SK-N-SH treated with all-trans-retinoic acid at 6 μM for 48 hours (cell line): Measurements from ENCODE around the gene DNER.

Experiments
- ATAC-seq: fragments of 200-7000 bp; cut with Tn5 transposase; 3 replicates; pipeline ENCODE4 v1.9.1; 2020; ENCODE audit warnings: mild to moderate bottlenecking, moderate library complexity
- ARNTL ChIP-seq: fragments of 450-650 bp; formaldehyde crosslinking; IDR thresholded peaks from 2 replicates; pipeline ENCODE4 v1.5.0; 2020; ENCODE audit warnings: low read depth, mild to moderate bottlenecking, moderate library complexity, borderline replicate concordance
- BACH2 ChIP-seq: fragments of 250-450 bp; sonication (Bioruptor Pico); IDR thresholded peaks from 2 replicates; pipeline ENCODE4 v1.9.0; 2021; ENCODE audit warnings: mild to moderate bottlenecking, borderline replicate concordance
- CREB5 ChIP-seq: fragments of 250-450 bp; sonication (Bioruptor Pico); IDR thresholded peaks from 2 replicates; pipeline ENCODE4 v1.5.1; 2020; ENCODE audit warnings: low read depth, mild to moderate bottlenecking, moderate library complexity
- CSDC2 ChIP-seq: fragments of 250-450 bp; sonication (Bioruptor Pico); IDR thresholded peaks from 2 replicates; pipeline ENCODE4 v1.5.0; 2020; ENCODE audit warnings: mild to moderate bottlenecking, moderate library complexity
- CSRNP3 ChIP-seq: fragments of 250-450 bp; sonication (Bioruptor Pico); IDR thresholded peaks from 2 replicates; pipeline ENCODE4 v1.5.1; 2021; ENCODE audit warnings: mild to moderate bottlenecking, moderate library complexity
- ESRRG ChIP-seq: fragments of 250-450 bp; sonication (Bioruptor Pico); IDR thresholded peaks from 2 replicates; pipeline ENCODE4 v1.6.1; 2021; ENCODE audit warnings: mild to moderate bottlenecking
- GLIS3 ChIP-seq: fragments of 250-450 bp; sonication (Bioruptor Pico); IDR thresholded peaks from 2 replicates; pipeline ENCODE4 v1.5.0; 2020; ENCODE audit warnings: mild to moderate bottlenecking, moderate library complexity
- ISL1 ChIP-seq: fragments of 250-450 bp; sonication (Bioruptor Pico); IDR thresholded peaks from 2 replicates; pipeline ENCODE4 v2.1.2; 2022; ENCODE audit warnings: mild to moderate bottlenecking, moderate library complexity
- OSR1 ChIP-seq: fragments of 250-450 bp; sonication (Bioruptor Pico); IDR thresholded peaks from 2 replicates; pipeline ENCODE4 v1.8.0; 2022; ENCODE audit warnings: moderate library complexity, mild to moderate bottlenecking, inconsistent platforms
- PATZ1 ChIP-seq: fragments of 250-450 bp; sonication (Bioruptor Pico); IDR thresholded peaks from 2 replicates; pipeline ENCODE4 v1.8.0; 2020; ENCODE audit warnings: mild to moderate bottlenecking, moderate library complexity, borderline replicate concordance
- POU6F1 ChIP-seq: fragments of 250-450 bp; sonication (Bioruptor Pico); IDR thresholded peaks from 2 replicates; pipeline ENCODE4 v1.8.0; 2021; ENCODE audit warnings: low read depth, mild to moderate bottlenecking, moderate library complexity, borderline replicate concordance
- PPARA ChIP-seq: fragments of 250-450 bp; sonication (Bioruptor Pico); IDR thresholded peaks from 2 replicates; pipeline ENCODE4 v1.5.0; 2020; ENCODE audit warnings: mild to moderate bottlenecking, borderline replicate concordance
- RARB ChIP-seq: fragments of 250-450 bp; sonication (Bioruptor Pico); IDR thresholded peaks from 2 replicates; pipeline ENCODE4 v1.8.0; 2021; ENCODE audit warnings: mild to moderate bottlenecking, moderate library complexity
- SNAI2 ChIP-seq: fragments of 250-450 bp; sonication (Bioruptor Pico); IDR thresholded peaks from 2 replicates; pipeline ENCODE4 v1.5.0; 2020; ENCODE audit warnings: mild to moderate bottlenecking, moderate library complexity
- TOX ChIP-seq: fragments of 250-450 bp; sonication (Bioruptor Pico); IDR thresholded peaks from 2 replicates; pipeline ENCODE4 v1.8.0; 2021; ENCODE audit warnings: mild to moderate bottlenecking, moderate library complexity, borderline replicate concordance
- TSHZ2 ChIP-seq: fragments of 250-450 bp; sonication (Bioruptor Pico); IDR thresholded peaks from 2 replicates; pipeline ENCODE4 v1.5.0; 2020; ENCODE audit warnings: mild to moderate bottlenecking, moderate library complexity
- ZC3H10 ChIP-seq: fragments of 250-450 bp; sonication (Bioruptor Pico); IDR thresholded peaks from 2 replicates; pipeline ENCODE4 v1.5.1; 2021; ENCODE audit warnings: mild to moderate bottlenecking, moderate library complexity
- ZFP3 ChIP-seq: fragments of 250-450 bp; sonication (Bioruptor Pico); IDR thresholded peaks from 2 replicates; pipeline ENCODE4 v1.5.0; 2020; ENCODE audit warnings: mild to moderate bottlenecking, moderate library complexity
- ZFP30 ChIP-seq: fragments of 450-650 bp; formaldehyde crosslinking; IDR thresholded peaks from 2 replicates; pipeline ENCODE4 v1.5.0; 2022; ENCODE audit warnings: mild to moderate bottlenecking, moderate library complexity
- ZNF565 ChIP-seq: fragments of 450-650 bp; formaldehyde crosslinking; conservative IDR thresholded peaks from 2 replicates; pipeline ENCODE4 v1.5.0; 2020; ENCODE audit warnings: low read depth, mild to moderate bottlenecking, moderate library complexity
- ZNF70 ChIP-seq: fragments of 450-650 bp; formaldehyde crosslinking; IDR thresholded peaks from 2 replicates; pipeline ENCODE4 v1.5.0; 2020; ENCODE audit warnings: mild to moderate bottlenecking, moderate library complexity
- ZNF8 ChIP-seq: fragments of 450-650 bp; formaldehyde crosslinking; IDR thresholded peaks from 2 replicates; pipeline ENCODE4 v1.5.0; 2020; ENCODE audit warnings: mild to moderate bottlenecking, moderate library complexity

The DNER gene

GRCh38 chr2:229665158-229665557 lies 49.2 kb downstream of the DNER start:
- ATAC-seq = no peak
- TF ChIP-seq CREB5 (CRISPR knock-in tag) (no peak), CSRNP3 (CRISPR knock-in tag) (no peak), RARB (CRISPR knock-in tag) (no peak), GLIS3 (no peak), CSDC2 (no peak), ZNF70 (no peak), ZFP3 (CRISPR knock-in tag) (no peak), TSHZ2 (CRISPR knock-in tag) (no peak), ZC3H10 (no peak), POU6F1 (CRISPR knock-in tag) (no peak), ZNF8 (CRISPR knock-in tag) (no peak), ISL1 (CRISPR knock-in tag) (no peak), BACH2 (CRISPR knock-in tag) (no peak), OSR1 (CRISPR knock-in tag) (no peak), PPARA (CRISPR knock-in tag) (no peak), ARNTL (CRISPR knock-in tag) (no peak), SNAI2 (no peak)

- no peak for ATAC-seq
- TF ChIP-seq TOX (CRISPR knock-in tag) = no peak
- TF ChIP-seq BACH2 (CRISPR knock-in tag) = no peak
- TF ChIP-seq ZFP30 (CRISPR knock-in tag) = no peak
- no peak for TF ChIP-seq ISL1 (CRISPR knock-in tag)
- no peak for TF ChIP-seq ZFP3 (CRISPR knock-in tag)
- no peak for TF ChIP-seq TSHZ2 (CRISPR knock-in tag)
- no peak for TF ChIP-seq ZNF70
- no peak for TF ChIP-seq ZNF565
- TF ChIP-seq RARB (CRISPR knock-in tag) = no peak
- TF ChIP-seq CSRNP3 (CRISPR knock-in tag) = no peak
- no peak for TF ChIP-seq ZNF8 (CRISPR knock-in tag)
- TF ChIP-seq ARNTL (CRISPR knock-in tag) = no peak
- TF ChIP-seq ESRRG = no peak
- TF ChIP-seq PATZ1 = no peak
- no peak for TF ChIP-seq CSDC2
- no peak for TF ChIP-seq OSR1 (CRISPR knock-in tag)
Measured at GRCh38 chr2:229661478-229661877, 52.9 kb downstream of the DNER start.
